Mucosa of rectum (tissue), 2 donors: ENCODE results near the gene IL4I1.

Experiments
- H3K27ac ChIP-seq, 2 donors: one replicate each; pipeline ENCODE4 v1.7.0; 2013; ENCODE audit warnings: inconsistent platforms in 2 of 2, low read depth in 2 of 2, low read length in 2 of 2
- H3K27me3 ChIP-seq, 2 donors: one replicate each; pipeline ENCODE4 v1.7.0; 2013; ENCODE audit warnings: low read length in 2 of 2; ENCODE audit not compliant: control insufficient read depth in 2 of 2, insufficient read depth in 2 of 2
- H3K36me3 ChIP-seq, 2 donors: one replicate each; pipeline ENCODE4 v1.7.0; 2013; ENCODE audit warnings: low read length in 2 of 2; ENCODE audit not compliant: control insufficient read depth in 2 of 2, insufficient read depth in 2 of 2
- H3K4me1 ChIP-seq, 2 donors: one replicate each; pipeline ENCODE4 v1.7.0; 2013; ENCODE audit warnings: low read length in 2 of 2, mild to moderate bottlenecking in 1 of 2; ENCODE audit not compliant: control insufficient read depth in 2 of 2, insufficient read depth in 2 of 2
- H3K4me3 ChIP-seq, 2 donors: one replicate each; pipeline ENCODE4 v1.7.0; 2013; ENCODE audit warnings: low read length in 2 of 2
- H3K9ac ChIP-seq, 2 donors: one replicate each; pipeline ENCODE4 v1.7.0; 2013; ENCODE audit warnings: low read length in 2 of 2, low read depth in 1 of 2, mild to moderate bottlenecking in 1 of 2
- H3K9me3 ChIP-seq, 2 donors: one replicate each; pipeline ENCODE4 v1.7.0; 2013; ENCODE audit warnings: low read length in 2 of 2; ENCODE audit not compliant: control insufficient read depth in 2 of 2
- donor health status: healthy.
- donor health status: Normal muscosa, but diverticular disease.

IL4I1 gene

GRCh38 chr19:49894879-49895565 is 1.7 kb downstream of the IL4I1 start:
- H3K27ac ChIP-seq = no peak overlapping the region
- peaks cover 7 to 10% of the 10 kb centered on the region in 2 donors for H3K4me1 ChIP-seq
- no peak overlapping the region for H3K9ac ChIP-seq
- H3K4me3 ChIP-seq = no peak overlapping the region
- no peaks in the 10 kb centered on the region for H3K36me3 ChIP-seq
- H3K27me3 ChIP-seq = no peaks in the 10 kb centered on the region
- H3K9me3 ChIP-seq = no peaks in the 10 kb centered on the region

GRCh38 chr19:49894011-49894664 is 2.5 kb downstream of the IL4I1 start:
- Histone ChIP-seq H3K4me3 (no peak overlapping the region), H3K36me3 (no peaks in the 10 kb centered on the region), H3K27ac (no peak overlapping the region), H3K4me1 (peaks cover 7 to 13% of the 10 kb centered on the region in 2 donors), H3K9me3 (no peaks in the 10 kb centered on the region), H3K27me3 (no peaks in the 10 kb centered on the region), H3K9ac (no peak overlapping the region)

DNA sequence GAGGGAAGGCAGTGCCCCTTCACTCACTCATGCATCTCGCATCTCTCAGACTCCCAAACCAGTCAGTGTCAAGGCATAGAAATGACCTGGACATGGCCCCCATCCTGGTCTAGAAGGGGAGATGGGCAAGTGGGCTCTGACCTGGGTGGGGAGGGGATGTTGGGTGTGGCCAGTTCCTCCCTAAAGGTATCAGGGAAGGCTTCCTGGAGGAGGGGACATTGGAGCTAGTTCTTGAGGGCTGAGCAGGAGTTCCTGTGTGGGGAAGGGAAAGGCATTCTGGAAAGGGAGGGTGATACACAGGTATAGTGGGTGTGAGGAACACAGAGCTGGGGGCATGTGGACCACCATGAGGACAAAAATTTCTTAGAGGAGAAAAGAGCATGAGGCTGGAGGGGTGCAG is 4.0 kb downstream of the IL4I1 start:
- no peaks in the 10 kb centered on the region for H3K27me3 ChIP-seq
- H3K36me3 ChIP-seq = no peaks in the 10 kb centered on the region
- H3K4me1 ChIP-seq = peaks cover 7 to 13% of the 10 kb centered on the region in 2 donors
- no peaks in the 10 kb centered on the region for H3K9me3 ChIP-seq
- H3K9ac ChIP-seq = no peak overlapping the region
- H3K4me3 ChIP-seq = no peak overlapping the region
- no peak overlapping the region for H3K27ac ChIP-seq

DNA sequence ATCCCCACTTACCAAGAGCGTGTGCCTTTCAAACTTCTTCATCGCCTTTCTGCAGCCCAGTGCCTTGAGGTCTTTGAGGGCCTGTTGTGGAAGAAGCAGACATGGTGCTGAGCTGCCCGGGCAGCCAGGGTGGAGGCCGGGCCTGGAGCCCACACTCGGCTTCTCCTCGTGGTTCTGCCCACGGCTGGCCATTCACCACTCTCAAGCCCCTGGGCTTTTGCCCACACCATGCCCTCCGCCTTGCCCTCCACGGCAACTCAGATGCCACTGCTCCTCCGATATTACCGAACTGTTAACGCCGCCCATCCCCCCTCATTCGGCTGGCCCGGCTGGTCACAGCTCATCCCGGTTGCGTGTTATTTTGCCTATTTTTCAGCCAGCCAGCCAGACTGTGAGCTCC is 5.3 kb downstream of the IL4I1 start:
- Histone ChIP-seq H3K4me1 (peaks cover 4 to 6% of the 10 kb centered on the region in 2 donors), H3K27me3 (no peaks in the 10 kb centered on the region), H3K4me3 (no peak overlapping the region), H3K36me3 (no peaks in the 10 kb centered on the region), H3K27ac (no peak overlapping the region), H3K9ac (no peak overlapping the region), H3K9me3 (no peaks in the 10 kb centered on the region)

GRCh38 chr19:49890349-49891311 is 6.1 kb downstream of the IL4I1 start:
- Histone ChIP-seq H3K9me3 (no peaks in the 10 kb centered on the region), H3K36me3 (no peaks in the 10 kb centered on the region), H3K27ac (no peak overlapping the region), H3K9ac (no peak overlapping the region), H3K27me3 (no peaks in the 10 kb centered on the region), H3K4me3 (peak overlapping the region; percentile 19 to 44), H3K4me1 (peaks cover 4 to 6% of the 10 kb centered on the region in 2 donors)

- Histone ChIP-seq H3K27ac (no peak overlapping the region), H3K4me1 (peaks cover 4 to 6% of the 10 kb centered on the region in 2 donors), H3K9me3 (no peaks in the 10 kb centered on the region), H3K36me3 (peaks cover 1 to 2% of the 10 kb centered on the region in 2 donors), H3K4me3 (peak overlapping the region; percentile 19 to 44), H3K27me3 (no peaks in the 10 kb centered on the region), H3K9ac (peak overlapping the region in 1 of 2 donors; percentile 17)
These were observed 6.9 kb downstream of the IL4I1 start for GRCh38 chr19:49889687-49890348.

- Histone ChIP-seq H3K36me3 (peaks cover 8% of the 10 kb centered on the region in 2 donors), H3K9me3 (no peaks in the 10 kb centered on the region), H3K27me3 (no peaks in the 10 kb centered on the region), H3K4me3 (no peak overlapping the region), H3K4me1 (peaks cover 4 to 6% of the 10 kb centered on the region in 2 donors), H3K27ac (no peak overlapping the region), H3K9ac (no peak overlapping the region)
These were observed 7.5 kb downstream of the IL4I1 start for GRCh38 chr19:49889038-49889686.

GRCh38 chr19:49888510-49888824 is 8.2 kb downstream of the IL4I1 start:
- no peak overlapping the region for H3K9ac ChIP-seq
- peaks cover 4 to 6% of the 10 kb centered on the region in 2 donors for H3K4me1 ChIP-seq
- no peak overlapping the region for H3K27ac ChIP-seq
- no peak overlapping the region for H3K4me3 ChIP-seq
- no peaks in the 10 kb centered on the region for H3K27me3 ChIP-seq
- H3K9me3 ChIP-seq = no peaks in the 10 kb centered on the region
- peaks cover 15% of the 10 kb centered on the region in 2 donors for H3K36me3 ChIP-seq

GRCh38 chr19:49887665-49888509 is 8.8 kb downstream of the IL4I1 start:
- Histone ChIP-seq H3K27me3 (no peaks in the 10 kb centered on the region), H3K4me3 (no peak overlapping the region), H3K36me3 (peaks cover 21% of the 10 kb centered on the region in 2 donors), H3K4me1 (peaks cover 4 to 6% of the 10 kb centered on the region in 2 donors), H3K27ac (no peak overlapping the region), H3K9ac (no peak overlapping the region), H3K9me3 (no peaks in the 10 kb centered on the region)
